Liver (tissue), 9 donors: ENCODE results near the gene ADIRF. TPM values are rescaled to one million over a fixed set of nuclear protein-coding genes. Genes with fewer than 3 reads are reported as not detected.
"Not testable (repeated sequence)": the region's sequence is repeated elsewhere in the genome, so short reads cannot be mapped to it uniquely, and the experiment has no call there.

Source experiments
- DNase-seq: peaks from one replicate; pipeline ENCODE4 v3.0.0-alpha.2; 2017; ENCODE audit warnings: low spot score
- H3K27ac ChIP-seq, 2 donors: one replicate each; pipeline ENCODE4 v1.7.0; 2013; ENCODE audit warnings: inconsistent platforms in 2 of 2, low read length in 2 of 2, control low read depth in 1 of 2, low read depth in 1 of 2, mild to moderate bottlenecking in 1 of 2
- H3K27me3 ChIP-seq, 4 donors: one replicate each; pipeline versions ENCODE4 v1.6.1 to v1.7.0; 2013; ENCODE audit warnings: low read length in 3 of 4, inconsistent platforms in 1 of 4, mild to moderate bottlenecking in 1 of 4, moderate library complexity in 1 of 4; ENCODE audit not compliant: control insufficient read depth in 4 of 4, insufficient read depth in 4 of 4
- H3K36me3 ChIP-seq, 4 donors: one replicate each; pipeline versions ENCODE4 v1.6.1 to v1.7.0; 2013; ENCODE audit warnings: low read length in 3 of 4, mild to moderate bottlenecking in 3 of 4, low read depth in 1 of 4, moderate library complexity in 1 of 4; ENCODE audit not compliant: control insufficient read depth in 4 of 4, insufficient read depth in 3 of 4
- H3K4me1 ChIP-seq, 4 donors: one replicate each; pipeline versions ENCODE4 v1.6.1 to v1.7.0; 2013; ENCODE audit warnings: low read length in 3 of 4, mild to moderate bottlenecking in 3 of 4, moderate library complexity in 1 of 4; ENCODE audit not compliant: control insufficient read depth in 4 of 4, insufficient read depth in 4 of 4
- H3K4me3 ChIP-seq, 3 donors: one replicate each; pipeline versions ENCODE4 v1.6.1 to v1.7.0; 2013; ENCODE audit warnings: low read length in 3 of 3, control low read depth in 1 of 3, low read depth in 1 of 3, mild to moderate bottlenecking in 1 of 3
- H3K9ac ChIP-seq, 2 donors: one replicate each; pipeline ENCODE4 v1.7.0; 2013; ENCODE audit warnings: low read length in 2 of 2, mild to moderate bottlenecking in 2 of 2, moderate library complexity in 2 of 2, control low read depth in 1 of 2, low read depth in 1 of 2
- H3K9me3 ChIP-seq, 4 donors: one replicate each; pipeline versions ENCODE4 v1.6.1 to v1.7.0; 2013; ENCODE audit warnings: low read length in 3 of 4; ENCODE audit not compliant: control insufficient read depth in 4 of 4
- CTCF ChIP-seq: fragments of 150-350 bp; IDR thresholded peaks from 2 replicates; pipeline ENCODE4 v1.5.1; 2017; ENCODE audit warnings: improper control_type of control experiment, low read depth, low read length; ENCODE audit not compliant: missing input control
- EGR1 ChIP-seq, 2 donors: IDR thresholded peaks; 2 replicates each; pipeline ENCODE4 v1.6.1; 2016 to 2018; ENCODE audit warnings: antibody characterized with exemption in 2 of 2, low read depth in 2 of 2
- HNF4A ChIP-seq, 2 donors: conservative IDR thresholded peaks; 2 replicates each; pipeline ENCODE4 v1.6.1; 2016; ENCODE audit warnings: antibody characterized with exemption in 2 of 2, mild to moderate bottlenecking in 2 of 2
- HNF4G ChIP-seq: IDR thresholded peaks from 2 replicates; pipeline ENCODE4 v1.6.1; 2016; ENCODE audit warnings: antibody characterized with exemption
- JUND ChIP-seq, 2 donors: IDR thresholded peaks; 2 replicates each; pipeline ENCODE4 v1.6.1; 2016; ENCODE audit warnings: antibody characterized with exemption in 2 of 2
- NR2F2 ChIP-seq: IDR thresholded peaks from 2 replicates; pipeline ENCODE4 v1.6.1; 2016; ENCODE audit warnings: antibody characterized with exemption
- REST ChIP-seq: IDR thresholded peaks from 2 replicates; pipeline ENCODE4 v1.6.1; 2016; ENCODE audit warnings: antibody characterized with exemption, mild to moderate bottlenecking
- RXRA ChIP-seq, 2 donors: IDR thresholded peaks; 2 replicates each; pipeline ENCODE4 v1.6.1; 2017 to 2018; ENCODE audit warnings: antibody characterized with exemption in 2 of 2, mild to moderate bottlenecking in 1 of 2
- SP1 ChIP-seq: IDR thresholded peaks from 2 replicates; pipeline ENCODE4 v1.6.1; 2018; ENCODE audit warnings: antibody characterized with exemption, mild to moderate bottlenecking
- TAF1 ChIP-seq: conservative IDR thresholded peaks from 2 replicates; pipeline ENCODE4 v1.6.1; 2016; ENCODE audit warnings: antibody characterized with exemption, mild to moderate bottlenecking
- ZBTB33 ChIP-seq: IDR thresholded peaks from 2 replicates; pipeline ENCODE4 v1.6.1; 2016; ENCODE audit warnings: antibody characterized with exemption
- WGBS: extraction: QIAGEN DNeasy Blood & Tissue Kit; methylation state at CpG from one replicate; pipeline ENCODE4 v1.1.7; 2013; 5-methylcytosine and 5-hydroxymethylcytosine counted together
- polyA plus RNA-seq, 2 donors: library from polyadenylated mRNA; stranded (reverse) in 1 of 2; unstranded in 1 of 2; fragments of 200-250 nt in 1 of 2; fragments of >200 nt in 1 of 2; fragmentation: Nextera tagmentation in 1 of 2; extraction: Ambion mirVana in 1 of 2; gene quantifications; one replicate each; pipeline versions ENCODE4 v1.2.1 to v1.2.3, GENCODE V29; 2013 to 2015
- total RNA-seq, 2 donors: library from RNA; depleted of rRNA; stranded (reverse); fragments of >200 nt; gene quantifications; one replicate each; pipeline ENCODE4 v1.2.3, GENCODE V29; 2014
- donor health status: healthy.
- donor health status: healthy.
- donor health status: healthy.
- donor health status: healthy.
- donor health status: healthy.

Gene ADIRF
- total and polyA plus RNA-seq, 4 donors = 0.61 to 96.3 (median 35.8) TPM

- no peak for DNase-seq
- H3K27me3 ChIP-seq = no peaks in the 10 kb centered on the region
- H3K4me1 ChIP-seq = peaks cover 12 to 33% (median 21%) of the 10 kb centered on the region in 4 donors
- no peak overlapping the region for H3K9ac ChIP-seq
- TF ChIP-seq REST = no peak
- TF ChIP-seq RXRA (IDR thresholded peaks at IDR 0.05) = no peak
- no peak for TF ChIP-seq NR2F2
- no peak for TF ChIP-seq CTCF
- TF ChIP-seq JUND (IDR thresholded peaks at IDR 0.05) = no peak
- no peak for TF ChIP-seq SP1
- TF ChIP-seq TAF1 = no peak
- no peak for TF ChIP-seq HNF4A (conservative IDR thresholded peaks at IDR 0.05)
- no peak for TF ChIP-seq ZBTB33
- no peak for TF ChIP-seq EGR1 (IDR thresholded peaks at IDR 0.05; ENCODE audit: low read depth in 2 of 2)
- no peak for TF ChIP-seq HNF4G
- no peaks in the 10 kb centered on the region for H3K36me3 ChIP-seq
- 89% methylated on average over 13 of the region's 13 CpGs for WGBS
- no peaks in the 10 kb centered on the region for H3K9me3 ChIP-seq
- no peak overlapping the region for H3K4me3 ChIP-seq
- no peak overlapping the region for H3K27ac ChIP-seq
Measured at GRCh38 chr10:86946213-86947155, 21.8 kb upstream of the ADIRF start.

GRCh38 chr10:86947806-86948205 lies 20.5 kb upstream of the ADIRF start:
- peaks cover 12 to 22% (median 16%) of the 10 kb centered on the region in 4 donors for H3K4me1 ChIP-seq
- DNase-seq, H3K27ac ChIP-seq, H3K9me3 ChIP-seq, H3K27me3 ChIP-seq, H3K36me3 ChIP-seq, H3K9ac ChIP-seq, H3K4me3 ChIP-seq: not testable (repeated sequence)
- whole genome bisulfite sequencing = 94% methylated on average over 4 of the region's 4 CpGs
